Testis (tissue), 2 donors: ENCODE data around the gene SSH3.

Experiments
- CTCF ChIP-seq, 3 experiments: fragments of 450-650 bp in 2 of 3; fragments of 200-600 bp in 1 of 3; sonication (generic) in 1 of 3; IDR thresholded peaks; one replicate each; pipeline ENCODE4 v1.5.1; 2016 to 2019; ENCODE audit warnings: antibody characterized with exemption in 3 of 3, mild to moderate bottlenecking in 2 of 3, moderate library complexity in 1 of 3
- POLR2A ChIP-seq: fragments of 450-650 bp; IDR thresholded peaks from one replicate; pipeline ENCODE4 v1.6.1; 2017; ENCODE audit warnings: antibody characterized with exemption, mild to moderate bottlenecking, moderate library complexity

- TF ChIP-seq POLR2A (no peak), CTCF (IDR thresholded peaks at IDR 0.05) (no peak)
Measured at GRCh38 chr11:67323526-67323925, 20.2 kb downstream of the SSH3 start.
